HEK293T (cell line): Measurements from ENCODE around the gene PKD1L1.

Experiments
- FOXM1 ChIP-seq: fragments of 450-650 bp; IDR thresholded peaks from 2 replicates; pipeline ENCODE4 v1.6.1; 2017; ENCODE audit warnings: mild to moderate bottlenecking, borderline replicate concordance
- L3MBTL2 ChIP-seq: fragments of 450-650 bp; conservative IDR thresholded peaks from 2 replicates; pipeline ENCODE4 v1.6.1; 2016; ENCODE audit warnings: mild to moderate bottlenecking
- LEF1 ChIP-seq: fragments of 450-650 bp; IDR thresholded peaks from 2 replicates; pipeline ENCODE4 v1.6.1; 2017; ENCODE audit warnings: mild to moderate bottlenecking, borderline replicate concordance
- NFRKB ChIP-seq: fragments of 450-650 bp; IDR thresholded peaks from 2 replicates; pipeline ENCODE4 v1.6.1; 2016; ENCODE audit warnings: mild to moderate bottlenecking, moderate library complexity
- SP1 ChIP-seq: fragments of 450-650 bp; IDR thresholded peaks from 2 replicates; pipeline ENCODE4 v1.6.1; 2017
- TARDBP ChIP-seq: fragments of 450-650 bp; IDR thresholded peaks from 2 replicates; pipeline ENCODE4 v1.6.1; 2016

DNA sequence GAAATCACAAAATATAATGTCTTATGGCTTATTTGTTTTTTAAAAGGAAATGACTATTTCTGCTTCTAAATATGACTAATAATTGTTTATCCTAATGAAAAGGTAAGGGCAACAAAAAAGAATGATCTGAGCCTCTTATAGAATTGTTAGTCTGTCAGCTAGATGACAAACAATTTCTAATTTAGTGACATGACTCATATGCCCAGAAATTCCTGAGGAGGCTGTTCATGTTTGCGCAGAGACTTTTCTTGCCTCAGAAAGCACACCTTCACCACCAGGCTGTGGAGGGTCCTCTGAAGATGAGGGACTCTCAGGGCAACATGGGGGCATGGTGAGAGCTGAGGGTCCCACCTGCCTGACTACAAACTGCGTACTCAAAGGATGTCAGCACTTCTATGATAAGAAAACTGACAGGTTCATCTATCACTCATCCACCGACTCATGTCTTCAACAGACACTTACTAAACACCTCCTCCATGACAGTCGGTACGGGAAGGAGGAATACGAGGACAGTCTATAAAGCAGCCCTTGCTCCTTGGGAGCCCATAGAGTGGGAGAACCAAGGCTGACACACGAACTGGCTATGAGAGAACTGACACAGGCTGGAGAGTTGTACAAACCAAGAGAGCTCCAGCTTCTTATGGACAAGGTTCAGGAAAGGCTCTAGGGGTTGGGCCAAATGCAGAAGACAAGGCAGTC is 102.0 kb downstream of the PKD1L1 start:
- no peak for TF ChIP-seq LEF1
- no peak for TF ChIP-seq NFRKB
- no peak for TF ChIP-seq SP1
- TF ChIP-seq L3MBTL2: no peak
- TF ChIP-seq FOXM1: no peak
- TF ChIP-seq TARDBP: no peak
